ENCODE results near the gene ACVR1C.
"Not testable (repeated sequence)": the region's sequence is repeated elsewhere in the genome, so short reads cannot be mapped to it uniquely, and the experiment has no call there.

The ACVR1C gene

DNA sequence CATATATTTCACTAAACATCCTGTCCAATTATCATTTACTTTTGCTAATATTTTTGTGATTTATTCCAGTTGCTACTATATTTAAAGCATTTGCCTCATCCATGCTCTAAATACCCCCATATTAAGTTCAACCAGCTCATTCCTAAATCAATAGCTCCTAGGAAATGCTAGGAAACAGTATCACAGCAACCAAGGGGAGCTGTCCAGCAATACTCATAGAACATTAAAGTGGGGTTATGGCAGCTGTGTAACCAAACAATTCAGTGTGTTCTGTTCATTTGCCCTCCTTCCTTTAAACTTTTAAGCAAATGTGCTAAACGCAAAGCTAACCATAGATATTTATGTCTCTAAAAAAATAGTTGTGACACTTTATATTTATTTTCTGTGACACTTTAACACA, 41.1 kb downstream of the ACVR1C start:
- TF ChIP-seq, protein P1, sequence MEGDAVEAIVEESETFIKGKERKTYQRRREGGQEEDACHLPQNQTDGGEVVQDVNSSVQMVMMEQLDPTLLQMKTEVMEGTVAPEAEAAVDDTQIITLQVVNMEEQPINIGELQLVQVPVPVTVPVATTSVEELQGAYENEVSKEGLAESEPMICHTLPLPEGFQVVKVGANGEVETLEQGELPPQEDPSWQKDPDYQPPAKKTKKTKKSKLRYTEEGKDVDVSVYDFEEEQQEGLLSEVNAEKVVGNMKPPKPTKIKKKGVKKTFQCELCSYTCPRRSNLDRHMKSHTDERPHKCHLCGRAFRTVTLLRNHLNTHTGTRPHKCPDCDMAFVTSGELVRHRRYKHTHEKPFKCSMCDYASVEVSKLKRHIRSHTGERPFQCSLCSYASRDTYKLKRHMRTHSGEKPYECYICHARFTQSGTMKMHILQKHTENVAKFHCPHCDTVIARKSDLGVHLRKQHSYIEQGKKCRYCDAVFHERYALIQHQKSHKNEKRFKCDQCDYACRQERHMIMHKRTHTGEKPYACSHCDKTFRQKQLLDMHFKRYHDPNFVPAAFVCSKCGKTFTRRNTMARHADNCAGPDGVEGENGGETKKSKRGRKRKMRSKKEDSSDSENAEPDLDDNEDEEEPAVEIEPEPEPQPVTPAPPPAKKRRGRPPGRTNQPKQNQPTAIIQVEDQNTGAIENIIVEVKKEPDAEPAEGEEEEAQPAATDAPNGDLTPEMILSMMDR (conservative IDR thresholded peaks at IDR 0.05), result no peak
- no peak overlapping the region for H3K27ac ChIP-seq

DNA sequence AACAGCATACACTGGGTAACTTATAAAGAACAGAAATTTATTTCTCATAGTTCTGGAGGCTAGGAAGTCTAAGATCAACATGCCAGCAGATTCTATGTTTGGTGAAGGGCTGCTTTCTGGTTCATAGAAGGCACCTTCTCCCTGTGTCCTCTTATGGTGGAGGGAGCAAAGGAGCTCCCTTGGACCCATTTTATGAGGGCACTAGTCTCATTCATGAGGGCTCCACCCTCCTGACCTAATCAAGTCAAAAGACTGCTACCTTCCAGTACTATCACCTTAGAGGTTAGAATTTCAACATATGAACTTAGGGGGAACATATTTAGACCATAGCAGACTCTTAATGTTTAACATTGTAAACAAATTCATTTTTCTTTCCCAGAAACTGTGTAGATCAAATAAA, 54.5 kb downstream of the ACVR1C start:
- no peak overlapping the region for H3K27ac ChIP-seq
- TF ChIP-seq, protein P1 (conservative IDR thresholded peaks at IDR 0.05), result no peak

DNA sequence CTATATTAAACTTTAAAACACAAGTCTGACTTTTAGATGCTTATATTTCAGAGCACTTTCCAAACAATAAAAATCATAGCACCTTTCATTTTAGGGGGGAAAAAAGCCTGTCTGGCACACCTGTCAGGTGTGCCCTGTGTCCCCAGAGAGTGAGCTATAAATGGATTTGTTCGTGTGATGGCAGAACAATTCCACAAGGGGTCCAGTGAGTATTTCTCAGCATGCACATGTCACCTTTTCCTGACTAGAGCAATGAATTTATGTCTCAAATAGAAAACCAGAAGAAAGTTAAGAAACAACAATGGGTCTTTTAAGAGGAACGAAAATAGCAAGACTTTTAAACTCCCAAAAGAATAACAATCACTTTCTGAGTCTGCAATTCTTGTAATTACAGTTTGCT, 55.9 kb downstream of the ACVR1C start:
- no peak overlapping the region for H3K27ac ChIP-seq
- TF ChIP-seq, protein P1 (conservative IDR thresholded peaks at IDR 0.05), result peak; percentile 73

DNA sequence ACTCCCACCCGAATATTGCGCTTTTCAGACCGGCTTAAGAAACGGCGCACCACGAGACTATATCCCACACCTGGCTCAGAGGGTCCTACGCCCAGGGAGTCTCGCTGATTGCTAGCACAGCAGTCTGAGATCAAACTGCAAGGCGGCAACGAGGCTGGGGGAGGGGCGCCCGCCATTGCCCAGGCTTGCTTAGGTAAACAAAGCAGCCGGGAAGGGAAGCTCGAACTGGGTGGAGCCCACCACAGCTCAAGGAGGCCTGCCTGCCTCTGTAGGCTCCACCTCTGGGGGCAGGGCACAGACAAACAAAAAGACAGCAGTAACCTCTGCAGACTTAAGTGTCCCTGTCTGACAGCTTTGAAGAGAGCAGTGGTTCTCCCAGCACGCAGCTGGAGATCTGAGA, 62.0 kb downstream of the ACVR1C start:
- not testable (repeated sequence) for H3K27ac ChIP-seq

DNA sequence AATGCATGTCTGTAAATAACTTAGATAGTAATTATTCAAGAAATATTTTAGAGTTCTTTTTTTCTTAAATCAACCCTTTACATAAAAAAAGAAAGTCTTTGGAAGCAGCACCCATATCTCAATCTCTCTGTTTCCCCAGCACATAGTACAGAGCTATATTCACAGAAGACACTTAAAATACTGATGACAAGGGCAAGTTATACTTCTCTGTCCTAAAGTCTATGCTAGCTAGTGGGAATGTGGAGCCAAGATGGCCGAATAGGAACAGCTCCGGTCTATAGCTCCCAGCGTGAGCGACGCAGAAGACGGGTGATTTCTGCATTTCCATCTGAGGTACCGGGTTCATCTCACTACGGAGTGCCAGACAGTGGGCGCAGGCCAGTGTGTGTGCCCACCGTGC, 62.6 kb downstream of the ACVR1C start:
- not testable (repeated sequence) for H3K27ac ChIP-seq

DNA sequence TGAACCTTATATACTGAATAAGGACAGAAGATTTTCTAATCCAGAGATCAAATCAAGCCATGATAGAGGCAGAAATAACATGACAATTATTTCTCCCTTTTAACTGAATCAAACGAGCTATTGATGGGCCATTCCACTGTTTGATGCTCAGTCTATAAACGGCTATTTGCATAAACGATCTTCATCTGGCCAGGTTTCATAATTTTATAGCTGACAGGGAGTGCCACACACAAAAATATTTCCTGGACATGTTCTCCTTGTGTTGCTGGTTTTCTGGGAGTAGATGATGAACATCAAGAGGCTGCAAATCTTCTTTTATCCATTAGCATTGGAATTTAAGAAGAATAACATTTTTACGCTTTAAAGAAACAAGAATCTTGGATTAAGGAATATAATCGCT, 63.1 kb downstream of the ACVR1C start:
- TF ChIP-seq, protein P1 (conservative IDR thresholded peaks at IDR 0.05), result no peak
- H3K27ac ChIP-seq, result no peak overlapping the region

DNA sequence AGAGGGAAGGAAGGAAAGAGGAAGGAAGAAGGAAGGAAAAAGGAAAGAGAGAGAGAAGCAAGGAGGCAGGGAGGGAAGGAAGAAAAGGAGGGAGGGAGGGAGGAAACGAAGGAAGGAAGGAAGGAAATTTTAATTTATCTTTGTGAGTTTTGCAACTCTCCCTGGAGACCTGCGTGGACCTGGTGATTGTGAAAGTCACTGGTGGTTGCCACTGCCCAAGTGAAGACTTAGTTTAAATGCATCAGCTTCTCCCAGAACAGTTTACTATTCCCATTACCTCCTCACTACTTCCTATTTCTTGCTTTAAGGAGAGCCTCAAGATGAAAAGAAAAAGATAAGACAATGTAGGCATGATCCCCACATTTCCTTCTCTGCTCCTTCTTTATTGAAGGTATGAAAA, 68.8 kb downstream of the ACVR1C start:
- TF ChIP-seq, protein P1 (conservative IDR thresholded peaks at IDR 0.05), result no peak
- no peak overlapping the region for H3K27ac ChIP-seq

DNA sequence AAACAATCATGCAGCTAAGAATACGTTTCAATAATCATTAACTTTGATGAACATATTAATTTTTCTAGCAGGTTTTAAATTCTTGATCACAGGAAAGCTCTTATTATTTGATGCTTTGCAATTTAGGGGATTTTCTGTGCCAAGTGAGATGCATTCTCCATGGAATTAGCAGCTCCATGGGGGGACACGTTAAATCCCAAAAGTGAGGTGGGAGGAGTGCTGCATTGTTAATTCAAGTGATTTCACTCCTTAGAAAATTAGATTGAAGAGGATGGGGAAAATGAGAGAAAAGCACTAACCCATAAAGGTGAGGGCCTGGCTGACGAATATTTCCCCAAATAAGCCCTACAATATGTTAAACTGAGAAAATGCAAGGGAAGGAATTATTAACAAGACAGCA, 69.2 kb downstream of the ACVR1C start:
- H3K27ac ChIP-seq, result no peak overlapping the region
- TF ChIP-seq, protein P1 (conservative IDR thresholded peaks at IDR 0.05), result no peak

DNA sequence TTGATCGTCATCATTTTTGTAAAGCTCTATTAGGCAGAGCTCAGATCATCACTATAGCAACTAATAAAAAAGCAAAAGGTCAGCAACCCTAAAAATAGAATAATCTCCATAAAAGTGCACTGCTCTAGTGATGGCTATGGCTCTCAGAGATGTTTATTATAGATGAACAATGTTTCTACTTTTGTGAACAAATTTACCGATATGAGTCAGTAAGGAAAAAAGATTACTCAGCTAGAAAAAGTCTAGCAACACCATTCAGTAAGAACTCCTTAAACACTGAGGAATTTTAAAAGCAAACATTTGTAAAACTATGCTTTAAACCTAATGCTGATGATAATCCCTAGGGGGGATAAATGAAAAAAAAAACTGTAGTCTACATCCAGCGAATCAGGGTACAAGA, 69.6 kb downstream of the ACVR1C start:
- TF ChIP-seq, protein P1 (conservative IDR thresholded peaks at IDR 0.05), result no peak
- H3K27ac ChIP-seq, result no peak overlapping the region
